Natural killer cell (primary cell): ENCODE data around the gene WDR7. TPM values are rescaled to one million over a fixed set of nuclear protein-coding genes. Genes with fewer than 3 reads are reported as not detected.

Experiments
- ATAC-seq, 3 donors: fragments of 150-1000 bp in 2 of 3; fragments of 200-7000 bp in 1 of 3; cut with Tn5 transposase; 1 replicate in 1 of 3; 2 replicates in 2 of 3; pipeline ENCODE4 v1.10.0; 2021; ENCODE audit warnings: mild to moderate bottlenecking in 2 of 3, moderate library complexity in 2 of 3
- DNase-seq, 2 donors: peaks; one replicate each; pipeline versions ENCODE4 v3.0.0 to v3.0.0-alpha.2; 2013 to 2021; ENCODE audit warnings: mixed read lengths in 1 of 2
- H3K27ac ChIP-seq: one replicate; pipeline ENCODE4 v1.5.1; 2013; ENCODE audit warnings: mild to moderate bottlenecking, low read length
- H3K27me3 ChIP-seq: one replicate; pipeline ENCODE4 v1.6.1; 2013; ENCODE audit warnings: low read length; ENCODE audit not compliant: control insufficient read depth, insufficient read depth
- H3K36me3 ChIP-seq: one replicate; pipeline ENCODE4 v1.6.1; 2013; ENCODE audit warnings: low read length; ENCODE audit not compliant: control insufficient read depth, insufficient read depth
- H3K4me1 ChIP-seq: one replicate; pipeline ENCODE4 v1.6.1; 2013; ENCODE audit warnings: low read length; ENCODE audit not compliant: control insufficient read depth, insufficient read depth
- H3K4me3 ChIP-seq: one replicate; pipeline ENCODE4 v1.5.1; 2013; ENCODE audit warnings: low read length
- H3K9me3 ChIP-seq: one replicate; pipeline ENCODE4 v1.6.1; 2013; ENCODE audit warnings: low read length; ENCODE audit not compliant: control insufficient read depth, insufficient read depth
- H3K27ac Mint-ChIP-seq, 2 donors: one replicate each; pipeline ENCODE4 v1.8.0; 2022; ENCODE audit warnings: mild to moderate bottlenecking in 2 of 2, mixed read lengths in 2 of 2, moderate library complexity in 1 of 2
- H3K27me3 Mint-ChIP-seq, 2 donors: one replicate each; pipeline ENCODE4 v1.8.0; 2022; ENCODE audit warnings: low read depth in 2 of 2, mixed read lengths in 2 of 2
- H3K36me3 Mint-ChIP-seq: one replicate; pipeline ENCODE4 v1.8.0; 2022; ENCODE audit warnings: mixed read lengths
- H3K4me1 Mint-ChIP-seq, 2 donors: one replicate each; pipeline ENCODE4 v1.8.0; 2022; ENCODE audit warnings: mixed read lengths in 2 of 2
- H3K4me3 Mint-ChIP-seq: one replicate; pipeline ENCODE4 v1.8.0; 2022; ENCODE audit warnings: mild to moderate bottlenecking, moderate library complexity, mixed read lengths
- H3K9me3 Mint-ChIP-seq, 2 donors: one replicate each; pipeline ENCODE4 v1.8.0; 2022; ENCODE audit warnings: mixed read lengths in 2 of 2
- WGBS: methylation state at CpG from one replicate; pipeline ENCODE4 v1.1.7; 2013; ENCODE audit warnings: missing lambda C conversion rate; ENCODE audit not compliant: insufficient coverage; 5-methylcytosine and 5-hydroxymethylcytosine counted together
- intact Hi-C: fragments of 100-400 bp; cut with micrococcal nuclease; formaldehyde crosslinking; loops from one replicate; pipeline ENCODE4 v1.14.2; 2022
- total RNA-seq, 4 donors: library from RNA; stranded (reverse); fragments of 120-200 nt in 1 of 4; gene quantifications; one replicate each; pipeline versions ENCODE4 v1.2.3 to v1.2.4, GENCODE V29; 2013 to 2022
- TF ChIP-seq, protein P1 (sequence below): fragments of 200-600 bp; IDR thresholded peaks from one replicate; pipeline ENCODE4 v1.8.0; 2022; ENCODE audit warnings: antibody characterized with exemption

The WDR7 gene
- total RNA-seq, 3 donors from 2014 or later (not counting 1 experiment from before 2014, with no cell fraction given): 71.1 to 103 (median 77.3) TPM

DNA sequence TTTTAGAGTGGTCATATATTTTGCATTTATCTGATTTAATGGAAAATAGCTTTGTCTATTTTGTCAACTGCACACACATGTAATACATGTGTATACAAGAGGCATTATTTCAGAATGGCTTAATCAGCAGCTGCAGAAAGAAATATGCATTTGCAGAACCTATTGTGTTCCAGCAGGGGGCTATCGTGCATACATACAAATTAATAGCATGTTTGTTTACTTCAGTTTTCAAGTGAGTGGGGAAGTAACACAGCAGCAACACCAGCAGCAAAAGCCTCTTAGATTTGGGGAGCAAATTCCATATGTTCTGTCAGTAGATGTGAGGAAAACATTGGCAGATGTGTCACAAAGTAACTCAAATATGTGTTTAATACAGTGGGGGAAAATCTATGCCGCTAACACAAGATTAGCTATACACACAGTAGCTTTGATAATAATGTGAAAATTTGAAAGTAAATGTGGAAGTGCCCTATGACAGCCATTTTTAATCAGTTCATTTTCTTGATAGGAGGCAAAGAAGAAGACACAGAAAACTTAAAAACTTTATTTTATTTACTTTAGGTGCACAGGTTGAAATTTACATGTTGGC, 218.1 kb downstream of the WDR7 start:
- Histone ChIP-seq H3K4me1 (no peaks in the 10 kb centered on the region), H3K27ac (no peak overlapping the region), H3K36me3 (no peaks in the 10 kb centered on the region), H3K4me3 (no peak overlapping the region), H3K27me3 (no peaks in the 10 kb centered on the region), H3K9me3 (no peaks in the 10 kb centered on the region)
- DNase-seq (peak in 1 of 2 donors; percentile 45), ATAC-seq (peak; percentile 67 to 76 (median 69))
- Mint-ChIP-seq H3K27ac (peak overlapping the region in 1 of 2 donors; percentile 67), H3K36me3 (no peaks in the 10 kb centered on the region), H3K4me1 (peaks cover 6 to 15% of the 10 kb centered on the region in 2 donors), H3K4me3 (no peak overlapping the region), H3K27me3 (no peaks in the 10 kb centered on the region), H3K9me3 (no peaks in the 10 kb centered on the region)
- WGBS: 100% methylated on average over 1 of the region's 2 CpGs
- TF ChIP-seq, protein P1, sequence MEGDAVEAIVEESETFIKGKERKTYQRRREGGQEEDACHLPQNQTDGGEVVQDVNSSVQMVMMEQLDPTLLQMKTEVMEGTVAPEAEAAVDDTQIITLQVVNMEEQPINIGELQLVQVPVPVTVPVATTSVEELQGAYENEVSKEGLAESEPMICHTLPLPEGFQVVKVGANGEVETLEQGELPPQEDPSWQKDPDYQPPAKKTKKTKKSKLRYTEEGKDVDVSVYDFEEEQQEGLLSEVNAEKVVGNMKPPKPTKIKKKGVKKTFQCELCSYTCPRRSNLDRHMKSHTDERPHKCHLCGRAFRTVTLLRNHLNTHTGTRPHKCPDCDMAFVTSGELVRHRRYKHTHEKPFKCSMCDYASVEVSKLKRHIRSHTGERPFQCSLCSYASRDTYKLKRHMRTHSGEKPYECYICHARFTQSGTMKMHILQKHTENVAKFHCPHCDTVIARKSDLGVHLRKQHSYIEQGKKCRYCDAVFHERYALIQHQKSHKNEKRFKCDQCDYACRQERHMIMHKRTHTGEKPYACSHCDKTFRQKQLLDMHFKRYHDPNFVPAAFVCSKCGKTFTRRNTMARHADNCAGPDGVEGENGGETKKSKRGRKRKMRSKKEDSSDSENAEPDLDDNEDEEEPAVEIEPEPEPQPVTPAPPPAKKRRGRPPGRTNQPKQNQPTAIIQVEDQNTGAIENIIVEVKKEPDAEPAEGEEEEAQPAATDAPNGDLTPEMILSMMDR: peak; percentile 80
- intact Hi-C loops: loop anchor here (2.0 kb wide), 1 partner anchor 692 kb away; no protein-coding TSS in a partner anchor

GRCh38 chr18:56870982-56871381, 219.8 kb downstream of the WDR7 start:
- no peak for DNase-seq
- ATAC-seq: no peak
- no peaks in the 10 kb centered on the region for H3K27me3 ChIP-seq
- 100% methylated on average over 2 of the region's 2 CpGs for WGBS
- H3K27ac Mint-ChIP-seq: no peak overlapping the region
- no peaks in the 10 kb centered on the region for H3K9me3 ChIP-seq
- no peaks in the 10 kb centered on the region for H3K9me3 Mint-ChIP-seq
- no peaks in the 10 kb centered on the region for H3K36me3 ChIP-seq
- intact Hi-C loops: no loop called here
- H3K4me3 ChIP-seq: no peak overlapping the region
- peaks cover 6 to 15% of the 10 kb centered on the region in 2 donors for H3K4me1 Mint-ChIP-seq
- no peaks in the 10 kb centered on the region for H3K36me3 Mint-ChIP-seq
- H3K4me3 Mint-ChIP-seq: no peak overlapping the region
- H3K4me1 ChIP-seq: no peaks in the 10 kb centered on the region
- TF ChIP-seq, protein P1: no peak
- no peak overlapping the region for H3K27ac ChIP-seq
- H3K27me3 Mint-ChIP-seq: no peaks in the 10 kb centered on the region

DNA sequence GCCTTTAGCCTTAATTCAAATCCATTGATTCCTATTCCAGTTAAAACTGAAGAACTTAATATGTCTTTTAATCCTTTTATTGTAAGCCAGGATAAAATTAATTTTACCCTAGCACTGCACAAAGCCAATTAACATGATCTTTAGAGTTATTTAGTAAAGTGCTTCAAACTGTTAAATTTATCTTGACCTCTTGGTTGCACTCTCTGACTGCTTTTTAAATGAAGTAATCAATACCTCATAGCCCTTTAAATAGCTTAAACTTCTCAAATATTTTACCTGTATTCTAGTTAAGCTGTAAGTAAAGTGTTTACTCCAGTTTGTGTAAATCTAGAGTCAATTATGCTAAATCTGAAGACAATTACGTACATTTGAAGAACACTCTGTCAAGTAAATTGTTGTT, 221.0 kb downstream of the WDR7 start:
- H3K36me3 ChIP-seq: no peaks in the 10 kb centered on the region
- no peaks in the 10 kb centered on the region for H3K9me3 Mint-ChIP-seq
- no peaks in the 10 kb centered on the region for H3K9me3 ChIP-seq
- no peaks in the 10 kb centered on the region for H3K4me1 ChIP-seq
- TF ChIP-seq, protein P1: no peak
- H3K27me3 Mint-ChIP-seq: no peaks in the 10 kb centered on the region
- no peak overlapping the region for H3K27ac Mint-ChIP-seq
- no peak for DNase-seq
- H3K27ac ChIP-seq: no peak overlapping the region
- no peak overlapping the region for H3K4me3 Mint-ChIP-seq
- no peaks in the 10 kb centered on the region for H3K36me3 Mint-ChIP-seq
- no CpG with 5 or more reads among the region's 1 CpG for whole genome bisulfite sequencing
- no peak overlapping the region for H3K4me3 ChIP-seq
- no peaks in the 10 kb centered on the region for H3K27me3 ChIP-seq
- ATAC-seq: no peak
- H3K4me1 Mint-ChIP-seq: peaks cover 6 to 15% of the 10 kb centered on the region in 2 donors
- intact Hi-C loops: no loop called here
